Measurements from ENCODE around the gene UMODL1. TPM values are rescaled to one million over a fixed set of nuclear protein-coding genes. Genes with fewer than 3 reads are reported as not detected.
"Not testable (repeated sequence)": the region's sequence is repeated elsewhere in the genome, so short reads cannot be mapped to it uniquely, and the experiment has no call there.

The UMODL1 gene
- total RNA-seq, 1 donor from 2014 or later, result not detected

GRCh38 chr21:42163511-42163863, 92.4 kb downstream of the UMODL1 start:
- ATAC-seq, result peak; percentile 21
- intact Hi-C loops (cut with DNase I), result no loop called here
- no peak for DNase-seq (ENCODE audit: low spot score)

- intact Hi-C loops (cut with DNase I), result no loop called here
- DNase-seq (ENCODE audit: low spot score), result peak; percentile 78
Observed at GRCh38 chr21:42164064-42164789, 93.1 kb downstream of the UMODL1 start.

GRCh38 chr21:42164818-42165217, 93.7 kb downstream of the UMODL1 start:
- DNase-seq (ENCODE audit: low spot score) (no peak), ATAC-seq (peak; percentile 19)
- intact Hi-C loops (cut with DNase I), result no loop called here

More at GRCh38 chr21:42164064-42164789, 93.1 kb downstream of the UMODL1 start:
- peak; percentile 85 for ATAC-seq

GRCh38 chr21:42165901-42166300, 94.8 kb downstream of the UMODL1 start:
- ATAC-seq, result no peak
- intact Hi-C loops (cut with DNase I), result no loop called here
- DNase-seq (ENCODE audit: low spot score), result no peak

DNA sequence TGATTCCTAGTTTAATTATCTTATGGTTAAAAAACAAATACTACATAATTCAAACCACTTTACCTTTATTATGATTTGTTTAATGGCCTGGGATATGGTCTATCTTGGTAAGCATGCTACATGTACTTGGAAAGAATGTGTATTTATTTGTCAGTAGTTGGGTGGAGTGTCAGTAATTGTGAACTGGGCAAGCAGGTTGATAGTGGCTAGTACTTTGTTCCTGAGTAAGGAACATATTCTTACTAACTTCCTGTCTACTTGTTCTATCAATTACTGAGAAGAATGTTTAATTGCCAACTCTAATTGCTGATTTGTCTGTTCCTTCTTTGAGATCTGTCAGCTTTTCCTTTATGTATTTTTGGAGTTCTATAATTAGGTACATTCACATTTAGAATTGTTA, 98.6 kb downstream of the UMODL1 start:
- no peak for ATAC-seq
- no peak for DNase-seq (ENCODE audit: low spot score)
- intact Hi-C loops (cut with DNase I), result no loop called here

GRCh38 chr21:42171091-42172053, 100.3 kb downstream of the UMODL1 start:
- DNase-seq (ENCODE audit: low spot score), result no peak
- ATAC-seq, result peak; percentile 64

DNA sequence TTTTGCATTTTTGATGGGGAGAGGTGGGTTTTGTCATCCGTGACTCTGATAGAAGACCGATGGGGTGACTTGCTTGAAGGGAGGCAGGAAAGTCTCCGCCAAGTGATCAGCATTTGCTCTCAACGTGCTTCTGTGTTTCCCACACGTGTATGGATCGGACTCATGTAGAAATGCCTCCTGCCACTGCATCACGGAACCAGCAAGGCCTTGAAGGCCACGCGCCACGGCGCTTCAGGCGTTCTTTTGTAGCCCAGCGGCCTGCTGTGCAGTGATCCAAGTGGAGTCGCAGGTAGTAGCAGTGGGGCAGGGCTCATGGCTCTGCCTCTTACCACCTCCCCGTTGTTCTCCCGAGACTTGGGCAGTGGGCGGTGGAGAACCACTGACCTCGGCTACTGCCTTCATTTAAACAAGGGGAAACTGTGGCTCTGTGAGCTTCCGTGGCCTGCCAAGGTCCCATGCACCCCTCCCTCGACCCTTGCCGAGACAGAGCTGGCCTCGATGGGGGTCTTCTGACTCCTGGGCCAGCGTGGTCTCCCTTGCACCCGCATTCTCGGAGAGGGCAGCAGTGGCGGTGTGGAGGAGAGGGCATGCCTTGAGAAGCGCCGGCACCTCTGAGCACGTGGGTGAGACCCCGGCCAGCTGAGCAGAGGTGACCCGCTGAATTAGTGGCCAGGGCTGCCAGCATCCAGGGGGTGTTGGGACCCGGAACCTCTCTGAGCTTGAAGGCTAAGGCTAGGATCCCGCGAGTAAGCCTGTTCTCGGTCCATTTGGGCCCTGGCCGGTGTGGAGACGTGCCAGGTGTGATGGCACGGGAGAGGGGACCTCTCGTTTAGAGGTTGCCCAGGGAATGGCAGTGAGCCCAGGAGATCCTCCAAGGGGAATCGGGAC, 101.7 kb downstream of the UMODL1 start:
- DNase-seq (ENCODE audit: low spot score), result no peak
- no peak for ATAC-seq
- intact Hi-C loops (cut with DNase I), result no loop called here

More at GRCh38 chr21:42171091-42172053, 100.3 kb downstream of the UMODL1 start:
- intact Hi-C loops (cut with DNase I), result no loop called here

GRCh38 chr21:42174173-42174572, 103.1 kb downstream of the UMODL1 start:
- ATAC-seq (no peak), DNase-seq (ENCODE audit: low spot score) (no peak)
- intact Hi-C loops (cut with DNase I), result no loop called here

DNA sequence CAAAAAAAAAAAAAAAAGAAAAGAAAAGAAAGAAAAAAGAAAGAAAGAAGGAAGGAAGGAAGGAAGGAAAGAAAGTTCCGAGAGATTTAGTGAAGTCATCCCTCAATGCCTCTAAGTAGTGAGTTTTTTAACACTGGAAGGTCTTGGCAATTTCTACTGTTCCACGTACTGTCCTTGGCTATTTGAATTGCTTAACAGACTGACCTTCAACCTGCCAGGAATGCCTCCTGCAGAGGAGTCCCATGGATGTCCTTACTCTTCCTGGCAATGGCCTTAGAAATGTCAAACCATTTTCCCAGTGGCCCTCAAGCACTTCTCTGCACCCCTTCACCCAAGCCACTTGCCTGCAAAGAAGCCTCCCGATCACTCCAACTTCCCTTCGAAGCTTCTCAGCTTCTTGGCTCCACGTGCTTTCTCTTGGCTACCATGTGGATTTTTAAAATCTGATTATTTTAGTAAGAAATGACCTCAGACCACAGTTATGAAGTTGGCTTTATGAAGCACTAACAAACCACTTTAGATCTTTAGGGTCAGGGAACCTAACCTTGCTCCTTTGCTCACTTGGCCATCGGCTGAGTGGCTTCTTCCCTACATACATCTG, 104.1 kb downstream of the UMODL1 start:
- ATAC-seq, result peak; percentile 71
- intact Hi-C loops (cut with DNase I), result no loop called here

DNA sequence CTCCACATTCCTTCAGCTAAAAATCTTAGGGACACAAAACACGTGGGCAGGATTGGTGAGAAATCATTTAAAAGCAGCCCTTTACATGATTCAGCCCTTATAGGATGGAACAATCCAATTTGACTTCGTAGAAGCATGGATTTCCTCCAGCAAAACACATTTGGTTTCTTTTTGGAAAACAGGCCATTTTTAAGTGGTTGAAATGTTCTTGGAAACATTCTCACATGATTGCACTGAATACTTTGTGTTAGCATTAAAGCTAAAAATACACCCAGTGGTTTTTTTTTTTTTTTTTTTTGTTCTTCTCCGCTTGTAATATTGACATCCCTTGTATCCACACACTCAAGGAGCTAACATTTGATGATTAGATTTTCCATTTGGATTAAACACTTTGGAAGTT, 105.7 kb downstream of the UMODL1 start:
- ATAC-seq (peak; percentile 68), DNase-seq (ENCODE audit: low spot score) (no peak)
- intact Hi-C loops (cut with DNase I), result no loop called here

More for the DNA sequence above, 104.1 kb downstream of the UMODL1 start:
- no peak for DNase-seq (ENCODE audit: low spot score)

GRCh38 chr21:42179316-42179715, 108.2 kb downstream of the UMODL1 start:
- intact Hi-C loops (cut with DNase I), result no loop called here
- DNase-seq (ENCODE audit: low spot score) (no peak), ATAC-seq (no peak)

DNA sequence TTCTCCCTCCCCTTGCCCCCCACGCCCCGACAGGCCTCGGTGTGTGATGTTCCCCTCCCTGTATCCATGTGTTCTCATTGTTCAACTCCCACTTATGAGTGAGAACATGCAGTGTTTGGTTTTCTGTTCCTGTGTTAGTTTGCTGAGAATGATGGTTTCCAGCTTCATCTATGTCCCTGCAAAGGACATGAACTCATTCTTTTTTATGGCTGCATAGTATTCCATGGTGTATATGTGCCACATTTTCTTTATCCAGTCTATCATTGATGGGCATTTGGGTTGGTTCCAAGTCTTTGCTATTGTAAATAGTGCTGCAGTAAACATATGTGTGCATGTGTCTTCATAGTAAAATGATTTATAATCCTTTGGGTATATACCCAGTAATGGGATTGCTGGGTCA, 108.9 kb downstream of the UMODL1 start:
- intact Hi-C loops (cut with DNase I); ATAC-seq; DNase-seq (ENCODE audit: low spot score): not testable (repeated sequence)

DNA sequence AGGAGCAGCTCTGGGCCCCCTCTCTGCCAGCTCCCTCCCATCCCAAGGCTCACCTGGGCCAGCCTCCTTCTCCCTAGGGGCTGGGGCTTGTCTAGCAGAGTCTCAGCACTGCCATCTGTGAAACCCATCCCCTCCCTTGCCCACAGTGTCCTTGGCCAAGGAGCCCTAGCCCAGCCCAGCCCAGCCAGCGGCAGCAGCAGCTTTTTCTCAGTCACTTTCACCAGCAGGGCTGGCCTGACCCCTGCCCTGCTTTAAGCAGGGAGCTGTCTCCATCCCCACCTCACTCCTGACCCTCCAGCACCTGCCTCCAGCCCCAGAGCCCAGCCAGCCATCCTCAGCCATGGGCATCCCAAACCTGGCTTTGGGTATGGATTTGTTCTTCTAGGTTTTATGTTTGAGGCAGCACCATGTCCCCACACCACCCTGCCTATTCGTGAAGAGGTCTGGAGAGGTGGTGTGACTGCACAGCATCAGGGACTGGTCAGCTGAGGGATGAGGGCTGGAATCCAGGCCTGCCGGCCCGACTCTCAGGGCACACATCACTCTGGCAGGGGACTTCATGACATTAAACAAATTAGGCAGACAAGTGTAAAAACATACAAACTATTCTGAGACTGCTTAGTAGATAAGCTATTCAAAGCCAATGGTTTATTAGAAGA, 111.7 kb downstream of the UMODL1 start:
- intact Hi-C loops (cut with DNase I), result no loop called here
- DNase-seq (ENCODE audit: low spot score) (no peak), ATAC-seq (no peak)

- intact Hi-C loops (cut with DNase I), result no loop called here
- DNase-seq (ENCODE audit: low spot score), result no peak
- ATAC-seq, result no peak
Observed at GRCh38 chr21:42183374-42184266, 112.5 kb downstream of the UMODL1 start.

DNA sequence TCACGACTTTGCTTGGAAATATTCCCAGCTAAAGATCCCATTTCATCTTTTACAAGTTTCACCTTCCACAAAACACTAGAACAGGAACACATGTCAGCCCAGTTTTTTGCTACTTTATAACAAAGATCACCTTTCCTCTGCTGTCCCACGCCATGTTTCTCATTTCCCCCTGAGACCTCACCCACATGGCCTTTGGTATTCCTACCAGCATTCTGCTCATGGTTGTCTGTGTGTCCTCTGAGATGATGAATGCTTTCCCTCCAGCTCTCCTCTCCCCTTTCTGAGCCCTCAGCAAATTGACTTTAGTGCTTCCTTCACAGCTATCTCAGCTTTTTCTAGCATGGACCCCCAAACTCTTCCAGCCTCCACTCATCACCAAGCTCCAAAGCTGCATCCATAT, 115.5 kb downstream of the UMODL1 start:
- DNase-seq (ENCODE audit: low spot score) (no peak), ATAC-seq (no peak)
- intact Hi-C loops (cut with DNase I), result no loop called here

DNA sequence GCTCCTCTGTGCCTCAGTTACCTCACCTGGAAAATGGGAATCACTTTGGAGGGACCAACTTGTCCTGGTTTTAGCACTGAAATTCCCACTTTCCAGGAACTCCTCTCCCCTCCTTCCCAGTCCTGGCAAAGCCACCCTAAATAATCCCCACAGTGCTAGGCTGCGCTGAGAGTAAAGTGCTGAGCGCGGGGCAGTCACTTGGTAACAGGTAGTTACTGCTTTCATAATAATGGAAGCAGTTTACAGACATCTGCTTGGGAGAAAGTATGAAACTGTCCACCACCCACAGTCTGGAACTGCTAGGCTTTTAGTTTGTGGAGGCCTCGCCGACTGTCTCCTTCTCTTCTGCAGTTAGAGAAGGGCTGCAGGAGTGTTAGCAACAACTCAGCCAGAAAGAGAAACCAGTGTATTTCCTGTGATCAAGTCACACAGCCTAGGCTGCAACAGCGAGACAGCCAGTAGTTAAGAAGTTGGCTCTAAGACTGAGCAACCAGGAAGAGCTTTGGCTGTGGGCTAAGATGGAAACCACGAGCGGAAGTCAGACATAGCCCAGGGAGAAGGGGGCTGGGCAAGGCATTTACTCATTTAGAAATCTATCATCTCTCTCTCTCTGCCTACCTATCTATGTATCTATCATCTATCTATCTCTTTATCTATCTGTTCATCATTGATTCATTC, 117.0 kb downstream of the UMODL1 start:
- DNase-seq (ENCODE audit: low spot score) (no peak), ATAC-seq (peak; percentile 81)
- intact Hi-C loops (cut with DNase I), result no loop called here

DNA sequence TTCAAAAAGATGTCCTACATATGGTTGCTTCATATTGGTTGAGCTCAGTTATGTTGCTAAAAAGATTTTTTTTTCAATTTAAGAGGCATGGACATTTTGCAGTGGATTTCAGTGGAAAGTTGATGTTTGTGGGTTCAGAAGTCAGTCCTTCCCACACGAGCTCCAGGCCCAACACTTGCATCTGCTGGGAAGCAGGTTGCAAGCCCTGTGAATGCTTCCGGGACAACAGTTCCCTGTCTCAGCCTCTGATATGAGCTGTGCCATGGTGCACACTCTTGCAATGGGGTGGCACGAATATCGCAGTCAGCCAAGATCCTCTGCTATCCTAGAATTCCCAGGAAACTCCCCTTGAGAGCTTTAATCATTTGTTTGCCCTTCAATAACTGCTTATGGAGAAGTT, 117.5 kb downstream of the UMODL1 start:
- DNase-seq (ENCODE audit: low spot score), result no peak
- no peak for ATAC-seq

More for the DNA sequence above, 117.5 kb downstream of the UMODL1 start:
- intact Hi-C loops (cut with DNase I), result no loop called here

Data from sciatic nerve (tissue), 2 donors.